IMR-90 (cell line): ENCODE measurements around the gene NLGN2. TPM values are rescaled to one million over a fixed set of nuclear protein-coding genes. Genes with fewer than 3 reads are reported as not detected.

Experiments
- ATAC-seq: fragments of 200-7000 bp; cut with Tn5 transposase; 2 replicates; pipeline ENCODE4 v1.9.1; 2020; ENCODE audit warnings: low read depth, mild to moderate bottlenecking, moderate library complexity
- BruUV-seq: library from RNA; stranded (reverse); fragments of 400-500 nt; replicated peaks from 2 replicates; lab custom pipeline; 2021; lab: Mats Ljungman, UMichigan
- CTCF ChIA-PET: fragments of 300-600 bp; formaldehyde crosslinking; extraction: SDS; loops from one replicate; lab custom pipeline; 2021; ENCODE audit warnings: antibody characterized with exemption; lab: Yijun Ruan, JAX
- POLR2A ChIA-PET: fragments of 300-600 bp; sonication (Branson Sonifier 250); formaldehyde crosslinking; loops from one replicate; lab custom pipeline; 2022; ENCODE audit warnings: antibody characterized with exemption; ENCODE audit not compliant: unreplicated experiment; lab: Charles Lee
- DNase-seq: peaks from one replicate; pipeline ENCODE4 v3.0.0; 2013
- H2AFZ ChIP-seq: replicated peaks from 2 replicates; pipeline ENCODE3; 2013; ENCODE audit warnings: low read length, mild to moderate bottlenecking; ENCODE audit not compliant: poor library complexity
- H2AK5ac ChIP-seq: 2 replicates; pipeline ENCODE4 v1.6.1; 2013; ENCODE audit warnings: low read depth, low read length, inconsistent platforms
- H2AK9ac ChIP-seq: replicated peaks from 2 replicates; pipeline ENCODE3; 2013; ENCODE audit warnings: mild to moderate bottlenecking, low read depth, low read length, moderate library complexity; ENCODE audit not compliant: poor library complexity
- H2BK120ac ChIP-seq: 2 replicates; pipeline ENCODE4 v1.6.1; 2013; ENCODE audit warnings: low read depth, low read length, inconsistent platforms
- H2BK15ac ChIP-seq: 3 replicates; pipeline ENCODE4 v1.6.1; 2013; ENCODE audit warnings: low read depth, low read length, inconsistent platforms
- H2BK20ac ChIP-seq: 2 replicates; pipeline ENCODE4 v1.6.1; 2013; ENCODE audit warnings: low read depth, mild to moderate bottlenecking, inconsistent platforms, low read length, moderate library complexity
- H2BK5ac ChIP-seq: 2 replicates; pipeline ENCODE4 v1.6.1; 2013; ENCODE audit warnings: mild to moderate bottlenecking, low read depth, low read length, inconsistent platforms; ENCODE audit not compliant: poor library complexity, severe bottlenecking
- H3K14ac ChIP-seq: replicated peaks from 2 replicates; pipeline ENCODE4 v1.6.1; 2013; ENCODE audit warnings: low read depth, low read length, inconsistent platforms
- H3K18ac ChIP-seq: 2 replicates; pipeline ENCODE4 v1.6.1; 2013; ENCODE audit warnings: low read depth, low read length, control low read depth
- H3K23ac ChIP-seq: 2 replicates; pipeline ENCODE4 v1.6.1; 2013; ENCODE audit warnings: low read depth, low read length, inconsistent platforms
- H3K27ac ChIP-seq: 2 replicates; pipeline ENCODE4 v1.5.1; 2013; ENCODE audit warnings: mild to moderate bottlenecking, control low read depth, low read length; ENCODE audit not compliant: insufficient read depth
- H3K27me3 ChIP-seq: 2 replicates; pipeline ENCODE4 v1.6.1; 2013; ENCODE audit warnings: low read length; ENCODE audit not compliant: control insufficient read depth, insufficient read depth
- H3K36me3 ChIP-seq: 2 replicates; pipeline ENCODE4 v1.6.1; 2013; ENCODE audit warnings: low read length, mixed read lengths; ENCODE audit not compliant: control insufficient read depth, insufficient read depth
- H3K4ac ChIP-seq: 2 replicates; pipeline ENCODE4 v1.6.1; 2013; ENCODE audit warnings: low read depth, low read length, inconsistent platforms
- H3K4me1 ChIP-seq: 2 replicates; pipeline ENCODE4 v1.6.1; 2013; ENCODE audit warnings: low read length, mixed read lengths; ENCODE audit not compliant: control insufficient read depth, insufficient read depth
- H3K4me2 ChIP-seq: 2 replicates; pipeline ENCODE4 v1.6.1; 2013; ENCODE audit warnings: low read depth, mild to moderate bottlenecking, control low read depth, low read length, moderate library complexity
- H3K4me3 ChIP-seq: 2 replicates; pipeline ENCODE4 v1.5.1; 2013; ENCODE audit warnings: low read depth, mild to moderate bottlenecking, control low read depth, low read length, moderate library complexity; ENCODE audit not compliant: insufficient read depth
- H3K56ac ChIP-seq: 2 replicates; pipeline ENCODE4 v1.6.1; 2013; ENCODE audit warnings: low read length, inconsistent platforms; ENCODE audit not compliant: insufficient read depth; ENCODE audit errors: extremely low read depth
- H3K79me1 ChIP-seq, 2 experiments: 2 replicates each; pipeline ENCODE4 v1.6.1; 2013; ENCODE audit warnings: low read length in 2 of 2, inconsistent platforms in 1 of 2, low read depth in 1 of 2
- H3K9ac ChIP-seq: 2 replicates; pipeline ENCODE4 v1.6.1; 2013; ENCODE audit warnings: low read depth, low read length, control low read depth
- H3K9me1 ChIP-seq: 2 replicates; pipeline ENCODE4 v1.6.1; 2013; ENCODE audit warnings: low read length, inconsistent platforms; ENCODE audit not compliant: insufficient read depth
- H3K9me3 ChIP-seq: 2 replicates; pipeline ENCODE4 v1.6.1; 2013; ENCODE audit warnings: low read length; ENCODE audit not compliant: control insufficient read depth, insufficient read depth
- H4K20me1 ChIP-seq: 2 replicates; pipeline ENCODE4 v1.6.1; 2013; ENCODE audit warnings: low read length, inconsistent platforms; ENCODE audit not compliant: insufficient read depth
- H4K5ac ChIP-seq: 2 replicates; pipeline ENCODE4 v1.6.1; 2013; ENCODE audit warnings: mild to moderate bottlenecking, low read depth, low read length, control low read depth
- H4K8ac ChIP-seq, 2 experiments: 2 replicates each; pipeline ENCODE4 v1.6.1; 2013; ENCODE audit warnings: low read depth in 2 of 2, low read length in 2 of 2, control low read depth in 1 of 2, inconsistent platforms in 1 of 2
- H4K91ac ChIP-seq: 2 replicates; pipeline ENCODE4 v1.6.1; 2013; ENCODE audit warnings: low read depth, low read length, inconsistent platforms; ENCODE audit not compliant: insufficient read depth
- BHLHE40 ChIP-seq: fragments of 150-350 bp; IDR thresholded peaks from 2 replicates; pipeline ENCODE4 v1.6.1; 2016; ENCODE audit warnings: mild to moderate bottlenecking, low read depth, low read length
- MXI1 ChIP-seq: IDR thresholded peaks from 2 replicates; pipeline ENCODE4 v1.6.1; 2012; ENCODE audit warnings: low read depth, mild to moderate bottlenecking, low read length, moderate library complexity, borderline replicate concordance
- RAD21 ChIP-seq: IDR thresholded peaks from 2 replicates; pipeline ENCODE4 v1.6.1; 2012; ENCODE audit warnings: low read length, improper control_type of control experiment
- WGBS, 2 experiments: methylation state at CpG; one replicate each; pipeline versions ENCODE4 v1.1.5 to v1.1.7; 2013; ENCODE audit warnings: missing lambda C conversion rate in 2 of 2; ENCODE audit not compliant: insufficient read length in 1 of 2; ENCODE audit errors: extremely low coverage in 2 of 2; 5-methylcytosine and 5-hydroxymethylcytosine counted together
- dilution Hi-C: fragments of 300-500 bp; cut with HindIII; formaldehyde crosslinking; loops from one replicate; pipeline ENCODE4 v1.14.3; 2018; ENCODE audit warnings: low sequenced_read_pairs; ENCODE audit not compliant: unreplicated experiment
- in situ Hi-C: fragments of 300-500 bp; cut with MboI; formaldehyde crosslinking; loops from 3 replicates; pipeline ENCODE4 v1.14.3; 2019; ENCODE audit warnings: low sequenced_read_pairs, inconsistent platforms, mixed read lengths
- intact Hi-C: fragments of 100-400 bp; cut with micrococcal nuclease; formaldehyde crosslinking; loops from 2 replicates; pipeline ENCODE4 v1.10.0; 2022
- polyA plus RNA-seq, 3 experiments: library from polyadenylated mRNA; depleted of rRNA; stranded (reverse); fragments of >200 nt; gene quantifications; 2 replicates each; pipeline ENCODE4 v1.2.3, GENCODE V29; 2012; ENCODE audit warnings: low replicate concordance in 1 of 3
- total RNA-seq: library from RNA; depleted of rRNA; stranded (reverse); fragments of >200 nt; gene quantifications from 2 replicates; pipeline ENCODE4 v1.2.3, GENCODE V29; 2012

Gene NLGN2
- total and polyA plus RNA-seq, 2 of the 4 experiments (the other 2 are of a cell fraction), result 1.8 to 38.1 TPM

GRCh38 chr17:7393613-7394451, 13.8 kb upstream of the NLGN2 start:
- H3K36me3 ChIP-seq, result peaks cover 35% of the 10 kb centered on the region
- H4K91ac ChIP-seq, result peak overlapping the region; percentile 63; the same call in 1 of the 2 replicates
- peak overlapping the region; percentile 50 to 89; a peak in 2 of 4 replicates for H4K8ac ChIP-seq
- no peaks in the 10 kb centered on the region for H3K27me3 ChIP-seq
- peak overlapping the region; percentile 44 for H3K14ac ChIP-seq
- H2BK120ac ChIP-seq, result no peak overlapping the region
- peak overlapping the region; percentile 77 for H3K4ac ChIP-seq
- peak overlapping the region; percentile 65 for H3K4me2 ChIP-seq
- intact Hi-C loops, result no loop called here
- peak overlapping the region; percentile 86 for H2AK9ac ChIP-seq
- CTCF ChIA-PET, result no interaction called here
- no peak overlapping the region for H3K18ac ChIP-seq
- DNase-seq (no peak), ATAC-seq (peak; percentile 28)
- TF ChIP-seq MXI1 (peak; percentile 17; the same call in 1 of the 2 replicates), RAD21 (peak; percentile 16; the same call in 1 of the 2 replicates), BHLHE40 (no peak)
- no peak overlapping the region for H2BK15ac ChIP-seq
- H3K4me3 ChIP-seq, result peak overlapping the region; percentile 70
- H3K9me3 ChIP-seq, result no peaks in the 10 kb centered on the region
- H3K23ac ChIP-seq, result peak overlapping the region; percentile 39; the same call in 1 of the 2 replicates
- WGBS, 2 experiments, result 3% methylated on average over 10 of the region's 48 CpGs; no CpG with 5 or more reads in 1 of the 2 experiments
- dilution Hi-C loops, result no loop called here
- peak overlapping the region; percentile 87 for H3K9ac ChIP-seq
- peak overlapping the region; percentile 52 for H2BK5ac ChIP-seq
- no peak overlapping the region for H2BK20ac ChIP-seq
- POLR2A ChIA-PET, result interaction anchor here (0.6 to 1.0 kb wide), 4 partner anchors 9 to 273 kb away, joined by 3 to 6 read pairs (median 4); partner anchors contain the start of gene TMEM256
- H3K27ac ChIP-seq, result peak overlapping the region; percentile 77
- H3K4me1 ChIP-seq, result peaks cover 8% of the 10 kb centered on the region
- no TSS peak for BruUV-seq
- peak overlapping the region; percentile 48 for H3K56ac ChIP-seq
- H4K20me1 ChIP-seq, result no peaks in the 10 kb centered on the region
- H4K5ac ChIP-seq, result peak overlapping the region; percentile 5
- H2AFZ ChIP-seq, result peak overlapping the region; percentile 80
- H3K79me1 ChIP-seq, result peaks cover 14 to 32% of the 10 kb centered on the region in 2 experiments
- in situ Hi-C loops, result loop anchor here (5.0 kb wide), 1 partner anchor 37 kb away; the partner anchor contains the start of gene TMEM95
- H3K9me1 ChIP-seq, result peaks cover 7% of the 10 kb centered on the region; the same call in 1 of the 2 replicates
- peak overlapping the region; percentile 57 for H2AK5ac ChIP-seq
